ENCODE results near the gene OR2F1.

Gene OR2F1

GRCh38 chr7:143958781-143959180 lies 4.1 kb downstream of the OR2F1 start:
- DNase-seq, result no peak

- DNase-seq, result no peak
Observed at GRCh38 chr7:143960813-143961610, 6.4 kb downstream of the OR2F1 start.

GRCh38 chr7:143965280-143965679 lies 10.6 kb downstream of the OR2F1 start:
- DNase-seq, result no peak

- DNase-seq, result no peak
Observed at GRCh38 chr7:143967398-143967797, 12.8 kb downstream of the OR2F1 start.

GRCh38 chr7:143973870-143974416 lies 19.3 kb downstream of the OR2F1 start:
- no peak for DNase-seq

- no peak for DNase-seq
Observed at GRCh38 chr7:143974459-143974858, 19.8 kb downstream of the OR2F1 start.

- DNase-seq, result no peak
Observed at GRCh38 chr7:143975617-143976016, 21.0 kb downstream of the OR2F1 start.

- DNase-seq, result no peak
Observed at GRCh38 chr7:143978585-143978984, 23.9 kb downstream of the OR2F1 start.

GRCh38 chr7:143979359-143979758 lies 24.7 kb downstream of the OR2F1 start:
- DNase-seq, result no peak

GRCh38 chr7:143979998-143980397 lies 25.4 kb downstream of the OR2F1 start:
- no peak for DNase-seq

- DNase-seq, result no peak
Observed at GRCh38 chr7:143980746-143981510, 26.3 kb downstream of the OR2F1 start.

GRCh38 chr7:143983960-143984359 lies 29.3 kb downstream of the OR2F1 start:
- no peak for DNase-seq

GRCh38 chr7:143987513-143987912 lies 32.9 kb downstream of the OR2F1 start:
- no peak for DNase-seq

- DNase-seq, result no peak
Observed at GRCh38 chr7:143988976-143989745, 34.5 kb downstream of the OR2F1 start.

- no peak for DNase-seq
Observed at GRCh38 chr7:143992670-143993069, 38.0 kb downstream of the OR2F1 start.

GRCh38 chr7:143993924-143994323 lies 39.3 kb downstream of the OR2F1 start:
- DNase-seq, result no peak

GRCh38 chr7:144000020-144000419 lies 45.4 kb downstream of the OR2F1 start, which contains the start of gene OR6B1:
TSS of gene OR6B1 (plus strand) at chr7:144000320. CDS start at chr7:144003997, 3,677 bp downstream.
- DNase-seq, result no peak

GRCh38 chr7:144001543-144001942 lies 46.9 kb downstream of the OR2F1 start:
- no peak for DNase-seq

GRCh38 chr7:144004703-144005102 lies 50.1 kb downstream of the OR2F1 start:
- no peak for DNase-seq

- DNase-seq, result no peak
Observed at GRCh38 chr7:144006029-144006691, 51.5 kb downstream of the OR2F1 start.

GRCh38 chr7:144006692-144007042 lies 52.0 kb downstream of the OR2F1 start:
- DNase-seq, result no peak

- DNase-seq, result no peak
Observed at GRCh38 chr7:144009361-144009760, 54.7 kb downstream of the OR2F1 start.
